ENCODE data around the gene ADGRF5. TPM values are rescaled to one million over a fixed set of nuclear protein-coding genes. Genes with fewer than 3 reads are reported as not detected.

Gene ADGRF5
- total and polyA plus RNA-seq, 8 donors: 2.2 to 7.6 (median 4.0) TPM

DNA sequence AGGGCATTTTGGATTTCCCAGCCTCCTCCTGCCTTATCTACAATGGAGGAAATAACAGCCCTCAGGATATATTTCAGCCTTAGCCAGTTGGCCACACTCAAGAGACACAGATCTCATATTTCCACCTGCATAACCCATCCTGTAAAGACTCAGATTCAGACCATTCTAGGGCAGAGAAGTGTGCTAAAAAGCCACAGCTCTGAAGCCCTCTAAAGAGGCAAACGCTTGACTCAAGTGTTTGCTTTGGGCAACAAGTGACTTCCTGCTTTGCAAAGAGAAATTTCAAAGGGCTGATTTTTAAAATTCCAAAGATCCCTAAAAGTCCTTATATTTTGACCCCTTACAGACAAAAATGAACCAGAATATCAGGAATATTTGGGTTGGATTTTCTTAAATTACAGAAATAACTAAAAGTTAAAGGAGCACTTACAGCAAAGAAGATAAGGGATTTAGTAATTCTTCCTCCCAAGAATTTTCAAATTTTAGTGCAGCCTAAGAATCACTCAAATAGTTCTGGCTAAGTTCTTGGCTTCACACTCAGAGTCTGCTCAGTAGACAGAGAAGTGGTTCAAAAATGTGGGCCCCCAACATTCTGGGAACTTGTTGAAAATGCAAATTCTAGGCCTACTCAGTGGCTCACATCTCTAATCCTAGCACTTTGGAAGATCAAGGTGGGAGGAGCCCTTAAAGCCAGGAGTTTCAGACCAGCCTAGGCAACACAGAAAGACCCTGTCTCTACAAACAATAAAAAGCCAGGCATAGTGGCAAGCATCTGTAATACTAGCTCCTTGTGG is 18.9 kb upstream of the ADGRF5 start:
- whole genome bisulfite sequencing, 2 donors: 55 to 66% methylated on average over 1 of the region's 1 CpG
- Histone ChIP-seq H3K9me3 (no peaks in the 10 kb centered on the region), H3K4me1 (no peaks in the 10 kb centered on the region), H3K36me3 (no peaks in the 10 kb centered on the region), H3K4me3 (no peak overlapping the region), H3K27ac (no peak overlapping the region), H3K27me3 (no peaks in the 10 kb centered on the region)
- DNase-seq: no peak
- intact Hi-C loops (cut with DNase I): no loop called here
- FAIRE-seq: no peak
- ATAC-seq: no peak
- TF ChIP-seq, protein P1, sequence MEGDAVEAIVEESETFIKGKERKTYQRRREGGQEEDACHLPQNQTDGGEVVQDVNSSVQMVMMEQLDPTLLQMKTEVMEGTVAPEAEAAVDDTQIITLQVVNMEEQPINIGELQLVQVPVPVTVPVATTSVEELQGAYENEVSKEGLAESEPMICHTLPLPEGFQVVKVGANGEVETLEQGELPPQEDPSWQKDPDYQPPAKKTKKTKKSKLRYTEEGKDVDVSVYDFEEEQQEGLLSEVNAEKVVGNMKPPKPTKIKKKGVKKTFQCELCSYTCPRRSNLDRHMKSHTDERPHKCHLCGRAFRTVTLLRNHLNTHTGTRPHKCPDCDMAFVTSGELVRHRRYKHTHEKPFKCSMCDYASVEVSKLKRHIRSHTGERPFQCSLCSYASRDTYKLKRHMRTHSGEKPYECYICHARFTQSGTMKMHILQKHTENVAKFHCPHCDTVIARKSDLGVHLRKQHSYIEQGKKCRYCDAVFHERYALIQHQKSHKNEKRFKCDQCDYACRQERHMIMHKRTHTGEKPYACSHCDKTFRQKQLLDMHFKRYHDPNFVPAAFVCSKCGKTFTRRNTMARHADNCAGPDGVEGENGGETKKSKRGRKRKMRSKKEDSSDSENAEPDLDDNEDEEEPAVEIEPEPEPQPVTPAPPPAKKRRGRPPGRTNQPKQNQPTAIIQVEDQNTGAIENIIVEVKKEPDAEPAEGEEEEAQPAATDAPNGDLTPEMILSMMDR (IDR thresholded peaks at IDR 0.05): no peak

DNA sequence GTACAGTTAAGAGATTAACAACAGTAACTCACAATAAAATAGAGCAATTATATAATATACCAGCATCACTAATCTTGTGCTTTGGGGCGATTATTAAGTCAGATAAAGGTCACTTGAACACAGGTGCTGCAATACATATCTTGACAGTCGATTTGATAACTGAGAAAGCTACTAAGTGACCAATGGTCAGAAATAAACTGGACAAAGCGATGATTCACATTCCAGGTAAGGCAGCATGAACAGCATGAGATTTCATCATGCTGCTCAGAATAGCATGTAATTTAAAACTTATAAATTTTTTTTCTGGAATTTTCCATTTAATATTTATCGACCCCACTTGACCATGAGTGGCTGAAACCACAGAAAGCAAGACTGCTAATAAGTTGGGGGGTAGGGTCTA is 15.9 kb upstream of the ADGRF5 start:
- WGBS, 2 donors: 75 to 83% methylated on average over 4 of the region's 4 CpGs
- FAIRE-seq: no peak
- no peak for ATAC-seq
- TF ChIP-seq, protein P1 (IDR thresholded peaks at IDR 0.05): no peak
- Histone ChIP-seq H3K27me3 (no peaks in the 10 kb centered on the region), H3K4me3 (no peak overlapping the region), H3K36me3 (no peaks in the 10 kb centered on the region), H3K9me3 (no peaks in the 10 kb centered on the region), H3K27ac (no peak overlapping the region), H3K4me1 (peaks cover 0 to 3% (median 0%) of the 10 kb centered on the region in 3 donors)
- intact Hi-C loops (cut with DNase I): no loop called here
- DNase-seq: no peak

DNA sequence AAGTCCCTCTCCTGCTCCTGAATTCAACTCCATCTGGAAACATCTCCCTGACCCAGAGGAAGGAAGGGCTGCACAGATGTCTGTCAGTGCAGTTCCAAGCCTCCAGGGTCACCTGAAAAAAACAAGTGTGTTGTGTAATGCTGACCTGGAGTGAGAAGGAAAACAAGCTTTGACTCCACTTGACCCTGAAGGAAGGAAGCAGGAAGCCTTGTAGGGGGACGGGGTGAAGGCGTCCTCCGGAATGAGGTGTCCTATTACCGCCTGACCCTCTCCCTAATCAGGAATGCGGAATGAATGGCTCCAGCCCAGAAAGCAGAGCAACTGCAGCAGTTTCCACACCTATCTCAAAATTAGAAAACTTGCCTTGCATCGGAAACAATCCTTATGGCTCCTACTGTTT is 13.9 kb upstream of the ADGRF5 start:
- Histone ChIP-seq H3K27me3 (no peaks in the 10 kb centered on the region), H3K4me3 (no peak overlapping the region), H3K36me3 (no peaks in the 10 kb centered on the region), H3K27ac (no peak overlapping the region), H3K9me3 (no peaks in the 10 kb centered on the region), H3K4me1 (peaks cover 0 to 3% (median 0%) of the 10 kb centered on the region in 3 donors)
- intact Hi-C loops (cut with DNase I): no loop called here
- TF ChIP-seq, protein P1 (IDR thresholded peaks at IDR 0.05): no peak
- WGBS, 2 donors: 90 to 92% methylated on average over 6 of the region's 6 CpGs
- ATAC-seq (no peak), DNase-seq (no peak), FAIRE-seq (no peak)

DNA sequence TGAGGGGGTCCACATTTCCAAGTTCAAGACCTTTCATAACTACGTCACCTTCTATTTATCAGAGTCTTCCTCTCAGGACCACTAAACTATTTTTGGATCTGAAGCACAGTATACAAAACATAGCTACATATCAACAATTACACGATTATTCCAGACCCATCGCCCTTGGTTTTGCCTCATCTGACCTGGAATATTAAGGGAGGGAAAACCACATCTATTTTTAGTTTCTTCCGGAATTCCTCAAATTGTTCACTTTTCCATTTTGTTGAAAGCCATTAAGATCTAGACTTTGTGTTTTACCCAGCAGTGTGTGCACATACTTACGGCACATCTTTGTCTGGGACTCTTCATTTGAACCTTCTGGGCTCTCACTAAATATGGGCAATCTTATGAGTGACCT is 12.0 kb upstream of the ADGRF5 start:
- no peak for DNase-seq
- Histone ChIP-seq H3K9me3 (no peaks in the 10 kb centered on the region), H3K36me3 (no peaks in the 10 kb centered on the region), H3K4me1 (peaks cover 0 to 3% (median 0%) of the 10 kb centered on the region in 3 donors), H3K27me3 (no peaks in the 10 kb centered on the region), H3K4me3 (no peak overlapping the region), H3K27ac (no peak overlapping the region)
- no peak for FAIRE-seq
- intact Hi-C loops (cut with DNase I): no loop called here
- TF ChIP-seq, protein P1 (IDR thresholded peaks at IDR 0.05): no peak
- WGBS, 2 donors: 84 to 86% methylated on average over 5 of the region's 5 CpGs
- no peak for ATAC-seq
